IMR-90 (cell line): ENCODE data around the gene NBPF8. TPM values are rescaled to one million over a fixed set of nuclear protein-coding genes. Genes with fewer than 3 reads are reported as not detected.

Source experiments
- polyA plus RNA-seq, 3 experiments: library from polyadenylated mRNA; depleted of rRNA; stranded (reverse); fragments of >200 nt; gene quantifications; 2 replicates each; pipeline ENCODE4 v1.2.3, GENCODE V29; 2012; ENCODE audit warnings: low replicate concordance in 1 of 3
- total RNA-seq: library from RNA; depleted of rRNA; stranded (reverse); fragments of >200 nt; gene quantifications from 2 replicates; pipeline ENCODE4 v1.2.3, GENCODE V29; 2012; rRNA removed

Gene NBPF8
- total and polyA plus RNA-seq, 2 of the 4 experiments (the other 2 are of a cell fraction) = 13.4 to 29.4 TPM

Other genes with a start within 250 kb of the NBPF8 start
- gene SEC22B, start 238.5 kb upstream of the NBPF8 start, total RNA-seq = 57.4 and 78.9 TPM in 2 replicates
- 26.7 and 35.9 TPM in 2 replicates for gene SEC22B, start 238.5 kb upstream of the NBPF8 start, polyA plus RNA-seq (2012; rRNA removed)